ENCODE measurements around the gene SLC6A7.

SLC6A7 gene

GRCh38 chr5:150155258-150156026, 34.4 kb upstream of the SLC6A7 start, which contains the start of gene PDGFRB:
TSS of gene PDGFRB (minus strand) at chr5:150155845. CDS start at chr5:150137047, 18,798 bp downstream.
- DNase-seq (ENCODE audit: low read depth in 2 of 2): peak; percentile 84 to 87

- no peak for DNase-seq (ENCODE audit: low read depth in 2 of 2)
These were observed 33.9 kb upstream of the SLC6A7 start for GRCh38 chr5:150156027-150156368.

GRCh38 chr5:150156540-150156939, 33.3 kb upstream of the SLC6A7 start:
- DNase-seq (ENCODE audit: low read depth in 2 of 2): no peak

GRCh38 chr5:150157168-150157567, 32.7 kb upstream of the SLC6A7 start:
- DNase-seq (ENCODE audit: low read depth in 2 of 2): no peak

GRCh38 chr5:150158170-150158949, 31.5 kb upstream of the SLC6A7 start:
- no peak for DNase-seq (ENCODE audit: low read depth in 2 of 2)

GRCh38 chr5:150159031-150159430, 30.8 kb upstream of the SLC6A7 start:
- DNase-seq (ENCODE audit: low read depth in 2 of 2): no peak

- DNase-seq (ENCODE audit: low read depth in 2 of 2): peak in 1 of 2 experiments; percentile 58
These were observed 30.1 kb upstream of the SLC6A7 start for GRCh38 chr5:150159741-150160179.

- no peak for DNase-seq (ENCODE audit: low read depth in 2 of 2)
These were observed 29.3 kb upstream of the SLC6A7 start for GRCh38 chr5:150160448-150161081.

GRCh38 chr5:150161242-150162141, 28.4 kb upstream of the SLC6A7 start:
- DNase-seq (ENCODE audit: low read depth in 2 of 2): no peak

- DNase-seq (ENCODE audit: low read depth in 2 of 2): no peak
These were observed 27.7 kb upstream of the SLC6A7 start for GRCh38 chr5:150162142-150162513.

GRCh38 chr5:150163035-150163434, 26.8 kb upstream of the SLC6A7 start:
- no peak for DNase-seq (ENCODE audit: low read depth in 2 of 2)

- DNase-seq (ENCODE audit: low read depth in 2 of 2): no peak
These were observed 26.3 kb upstream of the SLC6A7 start for GRCh38 chr5:150163547-150164059.

GRCh38 chr5:150164211-150164980, 25.5 kb upstream of the SLC6A7 start:
- no peak for DNase-seq (ENCODE audit: low read depth in 2 of 2)

- no peak for DNase-seq (ENCODE audit: low read depth in 2 of 2)
These were observed 23.7 kb upstream of the SLC6A7 start for GRCh38 chr5:150166037-150166649.

- no peak for DNase-seq (ENCODE audit: low read depth in 2 of 2)
These were observed 23.0 kb upstream of the SLC6A7 start, which contains the start of gene CDX1 for GRCh38 chr5:150166650-150167511. TSS of gene CDX1 (plus strand) at chr5:150166778. CDS start at chr5:150166877, 99 bp downstream.

- DNase-seq (ENCODE audit: low read depth in 2 of 2): no peak
These were observed 22.4 kb upstream of the SLC6A7 start for GRCh38 chr5:150167512-150167850.

GRCh38 chr5:150167908-150168307, 22.0 kb upstream of the SLC6A7 start:
- no peak for DNase-seq (ENCODE audit: low read depth in 2 of 2)

GRCh38 chr5:150168864-150169263, 21.0 kb upstream of the SLC6A7 start:
- no peak for DNase-seq (ENCODE audit: low read depth in 2 of 2)

GRCh38 chr5:150172145-150172544, 17.7 kb upstream of the SLC6A7 start:
- no peak for DNase-seq (ENCODE audit: low read depth in 2 of 2)
